PC-9 (cell line): ENCODE data around the gene ANKRD10. TPM values are rescaled to one million over a fixed set of nuclear protein-coding genes. Genes with fewer than 3 reads are reported as not detected.
A peak's percentile ranks its signal among the peaks of the same experiment; 100 is the strongest.

ENCODE experiments used
- BruUV-seq: library from RNA; stranded (reverse); fragments of 400-500 nt; replicated peaks from 2 replicates; lab custom pipeline; 2021; lab: Mats Ljungman, UMichigan
- CTCF ChIA-PET: fragments of 300-600 bp; sonication (Branson Sonifier 250); formaldehyde crosslinking; loops from one replicate; lab custom pipeline; 2022; ENCODE audit warnings: antibody characterized with exemption; lab: Charles Lee
- POLR2A ChIA-PET: fragments of 300-600 bp; sonication (Branson Sonifier 250); formaldehyde crosslinking; loops from one replicate; lab custom pipeline; 2022; ENCODE audit warnings: antibody characterized with exemption; ENCODE audit not compliant: unreplicated experiment; lab: Charles Lee
- DNase-seq, 2 experiments: peaks; one replicate each; pipeline versions ENCODE4 v3.0.0 to v3.0.0-alpha.2; 2015 to 2022; ENCODE audit warnings: mixed read lengths in 1 of 2
- H2AFZ ChIP-seq: fragments of 200-600 bp; sonication (generic); 2 replicates; pipeline ENCODE4 v1.8.1; 2017; ENCODE audit warnings: antibody characterized with exemption
- H3F3A ChIP-seq: fragments of 200-600 bp; sonication (generic); 2 replicates; pipeline ENCODE4 v1.8.1; 2017; ENCODE audit warnings: antibody characterized with exemption, mild to moderate bottlenecking, low read depth; ENCODE audit not compliant: insufficient read depth
- H3K27ac ChIP-seq: fragments of 200-600 bp; sonication (generic); 2 replicates; pipeline ENCODE4 v1.6.1; 2016; ENCODE audit warnings: mixed run types
- H3K27me3 ChIP-seq: fragments of 200-600 bp; sonication (generic); 2 replicates; pipeline ENCODE4 v1.6.1; 2016; ENCODE audit warnings: low read depth, mixed run types; ENCODE audit not compliant: insufficient read depth
- H3K36me3 ChIP-seq: fragments of 200-600 bp; sonication (generic); 2 replicates; pipeline ENCODE4 v1.6.1; 2016; ENCODE audit warnings: low read depth, mixed run types
- H3K4me1 ChIP-seq: fragments of 200-600 bp; sonication (generic); replicated peaks from 2 replicates; pipeline ENCODE4 v1.6.1; 2016; ENCODE audit warnings: mixed run types; ENCODE audit not compliant: insufficient read depth
- H3K4me2 ChIP-seq: fragments of 200-600 bp; sonication (generic); 2 replicates; pipeline ENCODE4 v1.6.1; 2017; ENCODE audit warnings: mixed run types
- H3K4me3 ChIP-seq: fragments of 200-600 bp; sonication (generic); 2 replicates; pipeline ENCODE4 v1.6.1; 2016; ENCODE audit warnings: mixed run types
- H3K79me2 ChIP-seq: fragments of 200-600 bp; sonication (generic); 2 replicates; pipeline ENCODE4 v1.6.1; 2017; ENCODE audit warnings: low read depth, mixed run types
- H3K9me2 ChIP-seq: fragments of 200-600 bp; sonication (generic); 2 replicates; pipeline ENCODE4 v1.8.1; 2017; ENCODE audit warnings: mild to moderate bottlenecking; ENCODE audit not compliant: insufficient read depth
- H3K9me3 ChIP-seq: fragments of 200-600 bp; sonication (generic); 2 replicates; pipeline ENCODE4 v1.8.1; 2016; ENCODE audit warnings: low read depth; ENCODE audit not compliant: insufficient read depth
- H4K20me1 ChIP-seq: fragments of 200-600 bp; sonication (generic); 2 replicates; pipeline ENCODE4 v1.8.1; 2017; ENCODE audit not compliant: insufficient read depth
- EZH2 ChIP-seq: fragments of 200-600 bp; sonication (generic); IDR thresholded peaks from 2 replicates; pipeline ENCODE4 v1.8.0; 2017; ENCODE audit warnings: antibody characterized with exemption, low read depth
- intact Hi-C: fragments of 100-400 bp; cut with micrococcal nuclease; formaldehyde crosslinking; loops from one replicate; pipeline ENCODE4 v1.10.0; 2022; ENCODE audit not compliant: unreplicated experiment
- total RNA-seq: library from RNA; stranded (reverse); gene quantifications from 2 replicates; pipeline ENCODE4 v1.2.3, GENCODE V29; 2021
- TF ChIP-seq, protein P1 (sequence below): fragments of 200-600 bp; sonication (generic); conservative IDR thresholded peaks from 2 replicates; pipeline ENCODE4 v1.6.1; 2017; ENCODE audit warnings: mixed run types, antibody characterized with exemption, mild to moderate bottlenecking, moderate library complexity

The ANKRD10 gene
- total RNA-seq, 1 experiment from 2014 or later: 155 TPM

DNA sequence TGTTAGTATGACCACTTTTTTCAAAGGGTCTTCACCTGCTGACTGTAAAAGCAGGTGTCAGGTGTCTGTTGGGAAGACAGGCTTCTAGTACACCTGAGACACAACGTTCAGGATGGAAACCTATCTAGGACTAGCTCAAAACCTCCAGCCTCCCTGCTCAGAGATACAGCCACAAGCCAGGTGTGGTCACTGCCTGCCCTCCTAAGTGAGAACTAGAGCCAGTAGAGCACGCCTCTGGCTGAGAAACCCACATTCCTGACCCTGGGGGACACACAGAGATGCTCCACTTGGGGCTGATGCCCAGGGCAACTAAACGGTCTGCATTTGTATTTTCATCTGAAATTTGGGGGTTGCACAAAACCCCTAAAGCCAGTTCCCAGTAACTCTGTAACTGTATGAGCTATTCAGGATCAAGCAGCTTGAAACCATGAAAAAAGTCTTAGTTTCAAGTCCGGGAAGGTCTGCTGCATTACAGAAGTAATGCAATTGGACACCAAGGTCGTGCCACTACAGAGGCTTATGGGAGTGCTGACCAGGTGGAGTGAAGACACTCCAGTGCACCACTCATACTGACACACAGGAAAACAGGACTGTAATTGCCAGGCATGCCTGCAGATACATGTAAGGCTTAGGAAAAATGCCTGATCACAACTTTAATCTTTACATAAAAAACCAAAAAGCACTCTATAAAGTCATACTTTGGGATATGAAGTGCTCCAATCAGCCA lies 27.8 kb downstream of the ANKRD10 start:
- no peaks in the 10 kb centered on the region for H3K4me1 ChIP-seq
- no peak overlapping the region for H3K4me2 ChIP-seq
- DNase-seq: no peak
- CTCF ChIA-PET: no interaction called here
- no peaks in the 10 kb centered on the region for H4K20me1 ChIP-seq
- POLR2A ChIA-PET: no interaction called here
- no peaks in the 10 kb centered on the region for H3K27me3 ChIP-seq
- BruUV-seq: no TSS peak
- H3K79me2 ChIP-seq: no peaks in the 10 kb centered on the region
- no peak for TF ChIP-seq EZH2
- TF ChIP-seq, protein P1, sequence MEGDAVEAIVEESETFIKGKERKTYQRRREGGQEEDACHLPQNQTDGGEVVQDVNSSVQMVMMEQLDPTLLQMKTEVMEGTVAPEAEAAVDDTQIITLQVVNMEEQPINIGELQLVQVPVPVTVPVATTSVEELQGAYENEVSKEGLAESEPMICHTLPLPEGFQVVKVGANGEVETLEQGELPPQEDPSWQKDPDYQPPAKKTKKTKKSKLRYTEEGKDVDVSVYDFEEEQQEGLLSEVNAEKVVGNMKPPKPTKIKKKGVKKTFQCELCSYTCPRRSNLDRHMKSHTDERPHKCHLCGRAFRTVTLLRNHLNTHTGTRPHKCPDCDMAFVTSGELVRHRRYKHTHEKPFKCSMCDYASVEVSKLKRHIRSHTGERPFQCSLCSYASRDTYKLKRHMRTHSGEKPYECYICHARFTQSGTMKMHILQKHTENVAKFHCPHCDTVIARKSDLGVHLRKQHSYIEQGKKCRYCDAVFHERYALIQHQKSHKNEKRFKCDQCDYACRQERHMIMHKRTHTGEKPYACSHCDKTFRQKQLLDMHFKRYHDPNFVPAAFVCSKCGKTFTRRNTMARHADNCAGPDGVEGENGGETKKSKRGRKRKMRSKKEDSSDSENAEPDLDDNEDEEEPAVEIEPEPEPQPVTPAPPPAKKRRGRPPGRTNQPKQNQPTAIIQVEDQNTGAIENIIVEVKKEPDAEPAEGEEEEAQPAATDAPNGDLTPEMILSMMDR: no peak
- no peak overlapping the region for H3K4me3 ChIP-seq
- 0 out of 2 replicates have a peak, but pooled peaks cover 10% of the 10 kb centered on the region for H3K36me3 ChIP-seq
- no peak overlapping the region for H2AFZ ChIP-seq
- intact Hi-C loops: no loop called here
- H3K9me2 ChIP-seq: no peaks in the 10 kb centered on the region
- H3F3A ChIP-seq: peaks cover 11% of the 10 kb centered on the region
- H3K9me3 ChIP-seq: no peaks in the 10 kb centered on the region
- H3K27ac ChIP-seq: no peak overlapping the region

DNA sequence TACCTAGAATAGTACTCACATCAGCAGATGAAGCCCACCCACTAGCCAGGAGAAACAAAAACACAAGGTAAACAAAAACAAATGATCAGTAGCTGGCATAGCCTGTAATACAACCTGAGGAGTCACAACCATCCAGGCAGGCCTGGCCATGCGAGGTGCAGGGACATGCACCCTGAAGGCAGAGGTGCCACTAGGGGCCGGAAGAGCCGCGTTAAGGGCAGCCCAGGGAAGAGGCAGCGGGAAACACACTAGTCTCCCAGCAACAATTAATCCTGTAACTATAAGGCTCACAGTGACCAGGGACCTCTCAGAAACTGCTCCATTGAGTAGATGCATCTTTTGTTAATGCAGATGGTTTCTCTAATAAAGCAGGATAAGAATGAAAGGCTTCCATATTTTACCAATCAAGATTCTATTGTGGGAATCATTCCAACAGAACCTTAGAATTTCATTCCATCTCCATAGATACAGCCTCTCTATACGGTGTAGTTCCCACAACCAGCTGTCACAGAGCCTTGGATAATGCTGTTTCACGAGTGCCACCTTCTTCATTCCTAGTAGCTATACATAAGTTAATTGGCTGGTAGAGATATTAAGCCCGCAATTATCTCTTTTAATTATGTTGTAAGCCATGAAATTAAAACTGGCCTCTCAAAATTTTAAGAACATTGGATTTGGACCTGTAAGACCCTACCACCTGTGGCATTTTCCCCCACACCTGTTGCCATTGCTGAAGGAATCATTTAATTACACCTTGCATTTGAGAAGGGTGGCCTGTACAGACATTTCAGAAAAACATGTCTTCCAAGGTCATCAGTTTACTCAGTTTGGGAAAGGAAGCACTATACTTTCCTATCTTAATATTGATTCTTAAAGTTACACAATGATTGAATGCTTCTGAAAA lies 28.7 kb downstream of the ANKRD10 start:
- no peak for DNase-seq
- TF ChIP-seq EZH2: no peak
- TF ChIP-seq, protein P1: no peak
- no peaks in the 10 kb centered on the region for H4K20me1 ChIP-seq
- H3K4me1 ChIP-seq: no peaks in the 10 kb centered on the region
- H3K36me3 ChIP-seq: 0 out of 2 replicates have a peak, but pooled peaks cover 7% of the 10 kb centered on the region
- BruUV-seq: no TSS peak
- no peak overlapping the region for H3K4me2 ChIP-seq
- ChIA-PET CTCF (no interaction called here), POLR2A (no interaction called here)
- no peaks in the 10 kb centered on the region for H3K9me3 ChIP-seq
- H3K79me2 ChIP-seq: no peaks in the 10 kb centered on the region
- H3K9me2 ChIP-seq: no peaks in the 10 kb centered on the region
- H3K4me3 ChIP-seq: no peak overlapping the region
- intact Hi-C loops: no loop called here
- H3K27me3 ChIP-seq: no peaks in the 10 kb centered on the region
- peaks cover 11% of the 10 kb centered on the region; the same call in 1 of the 2 replicates for H3F3A ChIP-seq
- no peak overlapping the region for H2AFZ ChIP-seq
- H3K27ac ChIP-seq: no peak overlapping the region

GRCh38 chr13:110885516-110885915 lies 29.4 kb downstream of the ANKRD10 start:
- Histone ChIP-seq H3F3A (peaks cover 11% of the 10 kb centered on the region; the same call in 1 of the 2 replicates), H3K36me3 (0 out of 2 replicates have a peak, but pooled peaks cover under 1% of the 10 kb centered on the region), H3K9me2 (no peaks in the 10 kb centered on the region), H2AFZ (no peak overlapping the region), H3K4me1 (no peaks in the 10 kb centered on the region), H3K4me2 (no peak overlapping the region), H3K27ac (no peak overlapping the region), H3K27me3 (no peaks in the 10 kb centered on the region), H3K79me2 (no peaks in the 10 kb centered on the region), H3K9me3 (no peaks in the 10 kb centered on the region), H4K20me1 (no peaks in the 10 kb centered on the region), H3K4me3 (no peak overlapping the region)
- TSS peak; percentile 4 for BruUV-seq
- CTCF ChIA-PET: no interaction called here
- POLR2A ChIA-PET: no interaction called here
- intact Hi-C loops: no loop called here
- TF ChIP-seq, protein P1: no peak
- no peak for TF ChIP-seq EZH2
- DNase-seq: no peak
